Cardiac fibroblast (primary cell): ENCODE results near the gene BRPF1.

Experiments used
- DNase-seq, 2 donors: peaks; one replicate each; pipeline versions ENCODE4 v3.0.0 to v3.0.0-alpha.2; 2010; ENCODE audit warnings: low read depth in 2 of 2
- H3K4me3 ChIP-seq, 2 donors: replicated peaks in 1 of 2; 1 replicate in 1 of 2; 2 replicates in 1 of 2; pipeline ENCODE4 v1.5.1; 2011; ENCODE audit warnings: low read depth in 2 of 2, low read length in 2 of 2, mild to moderate bottlenecking in 2 of 2, moderate library complexity in 1 of 2
- CTCF ChIP-seq: IDR thresholded peaks from one replicate; pipeline ENCODE4 v1.5.1; 2011; ENCODE audit warnings: low read depth, mild to moderate bottlenecking, low read length, inconsistent platforms

Gene BRPF1

GRCh38 chr3:9687514-9687913 is 44.0 kb upstream of the BRPF1 start:
- H3K4me3 ChIP-seq, result no peak overlapping the region
- DNase-seq, result no peak
- TF ChIP-seq CTCF, result no peak

- no peak for TF ChIP-seq CTCF
- no peak for DNase-seq
- no peak overlapping the region for H3K4me3 ChIP-seq
These were observed 42.6 kb upstream of the BRPF1 start for GRCh38 chr3:9688961-9689360.

- no peak for TF ChIP-seq CTCF
- H3K4me3 ChIP-seq, result no peak overlapping the region
- no peak for DNase-seq
These were observed 41.8 kb upstream of the BRPF1 start for GRCh38 chr3:9689757-9690156.

- peak; percentile 12 to 76 for DNase-seq
- no peak overlapping the region for H3K4me3 ChIP-seq
- TF ChIP-seq CTCF, result no peak
These were observed 40.8 kb upstream of the BRPF1 start for GRCh38 chr3:9690451-9691450.

- TF ChIP-seq CTCF, result no peak
- H3K4me3 ChIP-seq, result no peak overlapping the region
These were observed 39.9 kb upstream of the BRPF1 start for GRCh38 chr3:9691636-9692035.

GRCh38 chr3:9692416-9692815 is 39.1 kb upstream of the BRPF1 start:
- no peak overlapping the region for H3K4me3 ChIP-seq
- no peak for DNase-seq
- no peak for TF ChIP-seq CTCF

More at GRCh38 chr3:9691636-9692035, 39.9 kb upstream of the BRPF1 start:
- DNase-seq, result no peak
